AG09319 (cell line): Measurements from ENCODE around the gene CNTLN.
"Not testable (repeated sequence)": the region's sequence is repeated elsewhere in the genome, so short reads cannot be mapped to it uniquely, and the experiment has no call there.

Experiments used
- DNase-seq: peaks from one replicate; pipeline ENCODE4 v3.0.0-alpha.2; 2010; ENCODE audit warnings: low read depth; ENCODE audit errors: extremely low read depth
- CTCF ChIP-seq: IDR thresholded peaks from 2 replicates; pipeline ENCODE4 v1.5.1; 2011; ENCODE audit warnings: low read depth, mild to moderate bottlenecking, inconsistent platforms, low read length, moderate library complexity

Gene CNTLN

DNA sequence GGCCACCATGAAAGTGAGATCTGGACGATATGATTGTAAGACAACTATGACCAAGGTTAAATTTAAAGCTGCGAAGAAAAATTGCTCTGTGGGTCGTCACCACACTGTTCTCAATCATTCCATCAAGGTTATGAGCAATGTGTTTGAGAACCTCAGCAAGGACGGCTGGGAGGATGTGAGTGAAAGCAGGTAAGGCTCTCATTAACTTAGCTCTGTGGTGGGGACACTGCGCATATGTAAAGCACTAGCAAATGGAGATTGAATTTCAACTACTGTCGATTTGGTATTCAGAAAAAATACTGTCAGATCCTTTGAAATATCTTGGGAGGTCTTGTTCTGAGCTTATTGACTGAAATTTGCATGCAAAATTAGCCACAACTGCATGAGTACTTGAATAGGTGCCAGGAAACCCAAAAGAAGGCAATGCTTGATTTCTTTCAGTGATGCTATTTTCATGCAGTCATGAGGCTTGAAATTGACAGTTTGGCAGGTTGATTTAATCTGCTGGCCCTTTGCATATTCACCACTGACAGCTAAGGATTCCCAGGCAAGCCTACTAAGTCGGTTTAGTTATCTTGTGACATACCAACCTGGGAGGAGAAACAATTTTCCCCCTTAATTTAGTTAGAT, 260.2 kb downstream of the CNTLN start:
- no peak for TF ChIP-seq CTCF
- no peak for DNase-seq

DNA sequence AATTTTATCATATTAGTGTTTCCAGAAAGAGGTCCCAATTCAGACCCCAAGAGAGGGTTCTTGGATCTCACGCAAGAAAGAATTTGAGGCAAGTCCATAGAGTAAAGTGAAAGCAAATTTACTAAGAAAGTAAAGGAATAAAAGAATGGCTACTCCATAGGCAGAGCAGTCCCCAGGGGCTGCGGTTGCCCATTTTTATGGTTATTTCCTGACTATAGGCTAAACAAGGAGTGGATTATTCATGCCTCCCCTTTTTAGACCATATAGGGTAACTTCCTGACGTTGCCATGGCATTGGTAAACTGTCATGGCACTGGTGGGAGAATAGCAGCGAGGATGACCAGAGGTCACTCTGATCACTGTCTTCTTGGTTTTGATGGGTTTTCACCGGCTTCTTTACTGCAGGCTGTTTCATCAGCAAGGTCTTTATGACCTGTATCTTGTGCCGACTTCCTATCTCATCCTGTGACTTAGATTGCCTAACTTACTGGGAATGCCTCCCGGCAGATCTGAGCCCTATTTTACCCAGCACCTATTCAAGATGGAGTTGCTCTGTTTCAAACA, 262.4 kb downstream of the CNTLN start:
- DNase-seq: not testable (repeated sequence)

GRCh38 chr9:17398350-17398749, 263.5 kb downstream of the CNTLN start:
- DNase-seq: no peak
- no peak for TF ChIP-seq CTCF

- TF ChIP-seq CTCF: no peak
- no peak for DNase-seq
Measured at GRCh38 chr9:17401858-17402257, 267.0 kb downstream of the CNTLN start.

- DNase-seq: peak; percentile 2
- TF ChIP-seq CTCF: no peak; the same call in 1 of the 2 replicates
Measured at GRCh38 chr9:17402309-17402708, 267.5 kb downstream of the CNTLN start.

DNA sequence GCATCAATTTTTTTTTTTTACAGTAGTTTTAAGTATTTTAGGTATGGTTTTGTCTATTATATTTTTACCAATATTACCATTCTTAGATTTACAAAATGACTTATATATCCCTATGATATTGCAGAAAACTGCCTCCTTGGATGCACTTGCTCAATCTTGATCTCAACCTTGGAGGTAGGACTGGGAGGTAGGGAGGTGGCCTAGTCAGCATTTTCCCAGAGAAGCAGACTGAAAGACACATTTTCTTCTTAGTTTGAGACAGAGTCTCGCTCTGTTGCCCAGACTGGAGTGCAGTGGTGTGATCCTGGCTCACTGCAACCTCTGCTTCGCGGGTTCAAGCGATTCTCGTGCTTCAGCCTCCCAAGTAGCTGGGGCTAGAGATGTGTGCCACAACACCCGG, 268.7 kb downstream of the CNTLN start:
- no peak for DNase-seq
- TF ChIP-seq CTCF: no peak

DNA sequence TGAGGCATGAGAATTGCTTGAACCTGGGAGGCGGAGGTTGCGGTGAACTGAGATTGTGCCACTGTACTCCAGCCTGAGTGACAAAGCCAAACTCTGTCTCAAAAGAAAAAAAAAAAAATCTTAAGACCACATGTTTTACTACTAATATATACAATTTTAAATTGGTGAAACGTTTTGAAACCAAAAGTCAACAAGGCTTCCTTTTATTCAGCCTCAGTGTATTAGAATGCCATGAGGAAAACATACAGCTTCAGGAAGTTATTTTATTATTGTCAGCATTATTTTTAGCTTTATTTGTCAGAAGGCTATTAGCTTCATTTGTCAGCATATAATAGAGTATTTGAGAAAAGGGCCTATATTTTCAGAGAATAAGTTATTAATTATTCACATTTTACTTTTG, 280.1 kb downstream of the CNTLN start:
- DNase-seq: no peak
- no peak for TF ChIP-seq CTCF
